ENCODE results near the gene LIPH.
A peak's percentile ranks its signal among the peaks of the same experiment; 100 is the strongest.
"Not testable (repeated sequence)": the region's sequence is repeated elsewhere in the genome, so short reads cannot be mapped to it uniquely, and the experiment has no call there.

LIPH gene

DNA sequence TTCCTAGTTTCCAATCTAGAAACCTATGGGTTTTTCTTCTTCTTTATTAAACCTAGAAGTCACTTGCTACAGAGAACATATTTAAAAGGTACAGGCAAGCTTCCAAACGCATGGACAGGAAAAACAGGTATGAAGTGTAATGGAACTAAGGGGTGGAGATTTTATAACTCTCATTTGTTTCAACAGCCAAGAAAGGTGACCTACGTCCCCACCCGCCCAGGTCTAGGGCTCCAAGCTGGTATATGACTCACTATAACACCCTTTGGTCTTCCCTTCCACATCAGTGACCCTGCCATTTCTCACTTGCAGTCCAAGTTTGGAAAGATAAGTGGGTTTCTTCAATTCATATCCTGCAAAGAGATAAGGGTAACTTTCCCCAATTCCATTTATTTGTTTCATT lies 6.0 kb upstream of the LIPH start:
- H3K27me3 ChIP-seq (ENCODE audit: control insufficient read depth, low read length) = no peaks in the 10 kb centered on the region
- H4K20me1 ChIP-seq (ENCODE audit: control insufficient read depth, insufficient read depth, low read depth, low read length) = no peaks in the 10 kb centered on the region
- H3K36me3 ChIP-seq (ENCODE audit: control insufficient read depth, low read length) = no peaks in the 10 kb centered on the region
- TF ChIP-seq EZH2phosphoT487 (IDR thresholded peaks at IDR 0.05; ENCODE audit: borderline replicate concordance, low read length) = no peak
- no peak for TF ChIP-seq CTCF (IDR thresholded peaks at IDR 0.05; ENCODE audit: low read depth, low read length, poor library complexity, severe bottlenecking)
- no peaks in the 10 kb centered on the region for H3K79me2 ChIP-seq (ENCODE audit: control insufficient read depth, low read length)
- H3K4me3 ChIP-seq (ENCODE audit: low read length) = no peak overlapping the region; the same call in 1 of the 2 replicates
- no peaks in the 10 kb centered on the region for H3F3A ChIP-seq (ENCODE audit: control insufficient read depth, insufficient read depth)
- no peaks in the 10 kb centered on the region for H3K9me2 ChIP-seq (replicated peaks; ENCODE audit: control insufficient read depth, low read length)
- no peak overlapping the region for H3K27ac ChIP-seq (ENCODE audit: low read depth, low read length)
- H3K4me1 ChIP-seq (ENCODE audit: control insufficient read depth, low read length) = peaks cover 16% of the 10 kb centered on the region
- peak overlapping the region; percentile 65; the same call in 1 of the 2 replicates for H3K4me2 ChIP-seq (ENCODE audit: low read length)
- H3K9me3 ChIP-seq (ENCODE audit: control insufficient read depth, insufficient read depth, low read length) = no peaks in the 10 kb centered on the region

- H3K4me1 ChIP-seq (ENCODE audit: control insufficient read depth, low read length) = peaks cover 22% of the 10 kb centered on the region
- H3K79me2 ChIP-seq (ENCODE audit: control insufficient read depth, low read length); H3K9me3 ChIP-seq (ENCODE audit: control insufficient read depth, insufficient read depth, low read length); H3K27ac ChIP-seq (ENCODE audit: low read depth, low read length); H3K36me3 ChIP-seq (ENCODE audit: control insufficient read depth, low read length); H3F3A ChIP-seq (ENCODE audit: control insufficient read depth, insufficient read depth); H3K27me3 ChIP-seq (ENCODE audit: control insufficient read depth, low read length); H3K4me2 ChIP-seq (ENCODE audit: low read length); H4K20me1 ChIP-seq (ENCODE audit: control insufficient read depth, insufficient read depth, low read depth, low read length); H3K9me2 ChIP-seq (replicated peaks; ENCODE audit: control insufficient read depth, low read length); H3K4me3 ChIP-seq (ENCODE audit: low read length): not testable (repeated sequence)
Measured at GRCh38 chr3:185556640-185557039, 4.3 kb upstream of the LIPH start.

GRCh38 chr3:185555860-185556347 lies 3.5 kb upstream of the LIPH start:
- TF ChIP-seq EZH2phosphoT487 (IDR thresholded peaks at IDR 0.05; ENCODE audit: borderline replicate concordance, low read length) (no peak), CTCF (IDR thresholded peaks at IDR 0.05; ENCODE audit: low read depth, low read length, poor library complexity, severe bottlenecking) (no peak)
- Histone ChIP-seq H3K27me3 (ENCODE audit: control insufficient read depth, low read length) (no peaks in the 10 kb centered on the region), H3K9me3 (ENCODE audit: control insufficient read depth, insufficient read depth, low read length) (no peaks in the 10 kb centered on the region), H4K20me1 (ENCODE audit: control insufficient read depth, insufficient read depth, low read depth, low read length) (no peaks in the 10 kb centered on the region), H3K4me3 (ENCODE audit: low read length) (no peak overlapping the region), H3K36me3 (ENCODE audit: control insufficient read depth, low read length) (no peaks in the 10 kb centered on the region), H3K4me2 (ENCODE audit: low read length) (no peak overlapping the region), H3F3A (ENCODE audit: control insufficient read depth, insufficient read depth) (peaks cover 5% of the 10 kb centered on the region; the same call in 1 of the 2 replicates), H3K27ac (ENCODE audit: low read depth, low read length) (no peak overlapping the region), H3K79me2 (ENCODE audit: control insufficient read depth, low read length) (no peaks in the 10 kb centered on the region), H3K4me1 (ENCODE audit: control insufficient read depth, low read length) (peaks cover 15% of the 10 kb centered on the region), H3K9me2 (replicated peaks; ENCODE audit: control insufficient read depth, low read length) (no peaks in the 10 kb centered on the region)

GRCh38 chr3:185555101-185555501 lies 2.7 kb upstream of the LIPH start:
- no peaks in the 10 kb centered on the region for H4K20me1 ChIP-seq (ENCODE audit: control insufficient read depth, insufficient read depth, low read depth, low read length)

More at GRCh38 chr3:185555101-185555501, 2.7 kb upstream of the LIPH start:
- H3K27ac ChIP-seq (ENCODE audit: low read depth, low read length) = no peak overlapping the region
- no peak for TF ChIP-seq CTCF (IDR thresholded peaks at IDR 0.05; ENCODE audit: low read depth, low read length, poor library complexity, severe bottlenecking)
- no peak for TF ChIP-seq EZH2phosphoT487 (IDR thresholded peaks at IDR 0.05; ENCODE audit: borderline replicate concordance, low read length)
- H3F3A ChIP-seq (ENCODE audit: control insufficient read depth, insufficient read depth) = peaks cover 5% of the 10 kb centered on the region; the same call in 1 of the 2 replicates
- H3K9me2 ChIP-seq (replicated peaks; ENCODE audit: control insufficient read depth, low read length) = no peaks in the 10 kb centered on the region
- no peak overlapping the region for H3K4me2 ChIP-seq (ENCODE audit: low read length)
- no peaks in the 10 kb centered on the region for H3K36me3 ChIP-seq (ENCODE audit: control insufficient read depth, low read length)
- no peaks in the 10 kb centered on the region for H3K79me2 ChIP-seq (ENCODE audit: control insufficient read depth, low read length)
- H3K27me3 ChIP-seq (ENCODE audit: control insufficient read depth, low read length) = no peaks in the 10 kb centered on the region
- H3K4me3 ChIP-seq (ENCODE audit: low read length) = no peak overlapping the region
- peaks cover 15% of the 10 kb centered on the region for H3K4me1 ChIP-seq (ENCODE audit: control insufficient read depth, low read length)
- no peaks in the 10 kb centered on the region for H3K9me3 ChIP-seq (ENCODE audit: control insufficient read depth, insufficient read depth, low read length)
